Activated CD8-positive, alpha-beta memory T cell treated with anti-CD3 and anti-CD28 coated beads, Interleukin-2, amount 50 U/mL, for 4 hours (primary cell): ENCODE data around the gene ZNF789.
"Not testable (repeated sequence)": the region's sequence is repeated elsewhere in the genome, so short reads cannot be mapped to it uniquely, and the experiment has no call there.

Experiments
- DNase-seq: peaks from one replicate; pipeline ENCODE4 v3.0.0-alpha.2; 2020

ZNF789 gene

GRCh38 chr7:99472561-99473314 lies at the start of gene ZNF789:
Gene ZNF789, plus strand, starts transcription at chr7:99472890. Its CDS starts 3,567 bp downstream, at chr7:99476457.
- peak; percentile 98 for DNase-seq

DNA sequence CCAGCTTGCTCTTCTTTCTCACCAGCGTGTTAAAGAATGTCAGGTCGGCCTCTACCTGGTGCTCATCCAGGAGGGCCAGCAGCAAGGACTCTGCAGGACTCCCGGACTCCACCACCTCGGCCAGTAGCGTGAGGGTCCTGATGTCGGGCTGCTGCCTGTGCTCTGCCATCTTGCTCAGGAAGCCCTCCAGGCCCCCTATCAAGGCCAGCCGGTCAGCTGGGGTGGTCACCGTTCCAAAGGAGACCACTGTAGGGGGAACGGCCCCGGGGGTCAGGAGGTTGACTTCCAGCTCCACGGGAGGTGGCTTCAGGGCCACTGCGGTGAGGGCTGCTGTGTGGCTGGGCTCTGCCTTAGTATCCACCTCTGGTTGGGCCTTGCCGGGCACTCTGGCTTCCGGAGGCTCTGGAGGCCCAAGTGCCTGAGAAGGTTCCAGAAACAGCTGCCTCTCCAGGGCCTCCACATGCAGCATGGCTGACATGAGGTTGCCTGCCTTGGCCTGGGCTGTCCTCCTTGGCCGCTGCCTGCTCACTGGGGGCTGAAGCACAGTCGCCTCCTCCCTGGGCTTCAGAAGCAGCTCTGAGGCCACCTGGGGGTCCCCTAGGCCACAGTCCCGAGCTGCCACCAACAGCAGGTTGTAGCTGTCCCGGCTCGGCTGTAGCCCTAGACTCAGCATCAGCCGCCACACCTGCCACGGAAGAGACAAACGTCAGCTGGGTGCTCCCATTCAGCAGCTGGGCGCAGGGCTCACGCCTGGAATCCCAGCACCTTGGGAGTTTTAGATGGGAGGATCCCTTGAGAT lies 47.6 kb upstream of the ZNF789 start:
- DNase-seq: no peak

DNA sequence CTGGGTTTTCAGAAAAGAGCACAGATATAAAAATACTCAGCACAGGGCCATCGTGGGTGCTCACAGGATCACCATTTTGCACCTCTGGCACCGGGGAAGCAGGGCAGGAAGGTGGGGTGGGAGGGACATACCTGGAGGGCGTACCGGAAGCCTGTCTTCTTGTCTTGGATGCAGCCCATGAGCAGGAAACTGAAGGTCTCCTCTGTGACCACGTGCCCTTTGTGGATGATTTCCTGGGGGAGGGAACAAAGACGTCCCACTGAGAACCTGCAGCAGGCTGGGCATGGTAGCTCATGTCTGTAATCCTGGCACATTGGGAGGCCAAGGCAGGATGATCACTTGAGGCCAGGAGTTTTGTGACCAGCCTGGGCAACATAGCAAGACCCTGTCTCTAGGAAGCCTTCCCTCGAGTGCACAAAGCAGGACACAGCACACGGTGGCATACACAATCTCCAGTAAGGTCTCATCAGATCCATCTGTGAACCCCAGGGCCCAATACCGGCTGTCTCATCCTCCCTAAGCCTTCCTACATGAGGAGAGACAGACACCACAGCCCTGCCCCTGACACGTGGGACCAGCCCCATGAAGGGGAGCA lies 43.6 kb upstream of the ZNF789 start:
- DNase-seq: no peak

DNA sequence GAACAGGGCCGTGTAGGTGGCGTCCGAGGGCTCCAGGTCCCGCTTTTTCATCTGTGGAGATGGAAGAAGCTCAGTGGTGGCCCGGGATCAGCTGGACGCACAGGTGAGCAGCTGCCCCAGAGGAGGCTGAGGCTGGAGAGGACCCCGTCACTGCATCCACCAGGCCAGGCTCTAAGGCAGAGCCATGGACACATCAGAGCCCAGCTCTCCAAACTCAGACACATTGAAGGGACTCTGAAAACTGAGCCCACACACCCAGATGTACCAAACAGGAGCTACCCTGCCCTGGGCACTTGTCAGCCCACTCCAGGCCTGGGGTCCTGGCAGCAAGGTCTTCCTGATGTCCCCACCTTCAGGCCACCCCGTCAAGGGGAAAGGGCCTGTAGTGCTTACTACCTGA lies 42.9 kb upstream of the ZNF789 start:
- DNase-seq: no peak

GRCh38 chr7:99431756-99432540 lies 40.7 kb upstream of the ZNF789 start:
- DNase-seq: not testable (repeated sequence)

DNA sequence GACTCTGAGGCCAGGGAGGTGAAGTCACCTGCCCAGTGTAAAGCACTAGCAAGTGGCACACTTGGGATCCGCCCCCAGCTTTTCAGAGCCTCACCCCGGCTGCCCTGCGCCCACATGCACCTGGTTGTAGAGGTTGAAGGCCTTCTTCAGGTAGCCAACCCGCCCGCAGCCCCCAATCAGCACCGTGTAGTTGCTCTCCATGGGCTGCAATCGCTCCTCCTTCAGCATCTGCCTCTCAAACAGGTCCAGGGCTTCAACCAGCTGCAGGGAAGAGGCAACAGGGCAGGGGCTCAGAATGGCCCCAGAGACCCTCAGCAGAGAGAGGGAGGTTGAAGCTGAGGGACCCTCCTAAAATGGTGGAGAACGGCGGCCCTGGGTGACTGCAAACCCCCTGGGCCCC lies 39.5 kb upstream of the ZNF789 start:
- no peak for DNase-seq

DNA sequence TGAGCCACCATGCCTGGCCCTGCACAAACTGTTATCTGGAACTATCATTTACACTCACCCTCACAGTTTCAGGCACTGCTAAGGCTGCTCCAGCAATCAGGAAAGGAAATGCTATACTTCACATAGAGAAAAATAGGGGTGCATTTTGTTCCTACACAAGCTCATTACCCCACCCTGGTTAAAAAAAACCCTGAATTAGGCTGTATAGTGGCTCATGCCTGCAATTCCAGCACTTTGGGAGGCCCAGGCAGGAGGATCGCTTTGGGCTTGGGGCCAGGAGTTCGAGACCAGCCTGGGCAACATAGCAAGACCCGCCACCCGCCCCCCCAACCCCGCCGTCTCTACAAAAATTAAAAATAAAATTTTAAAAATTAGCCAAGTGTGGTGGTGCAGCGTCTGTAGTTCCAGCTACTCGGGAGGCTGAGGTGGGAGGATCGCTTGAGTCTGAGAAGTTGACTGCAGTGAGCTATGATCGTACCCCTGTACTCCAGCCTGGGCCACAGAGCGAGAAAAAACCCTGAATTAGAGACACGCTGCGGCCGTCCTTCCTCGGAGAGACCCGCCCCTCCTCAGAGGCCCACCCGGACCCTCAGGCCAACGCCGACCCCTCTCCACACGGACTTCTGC lies 34.6 kb upstream of the ZNF789 start:
- no peak for DNase-seq

DNA sequence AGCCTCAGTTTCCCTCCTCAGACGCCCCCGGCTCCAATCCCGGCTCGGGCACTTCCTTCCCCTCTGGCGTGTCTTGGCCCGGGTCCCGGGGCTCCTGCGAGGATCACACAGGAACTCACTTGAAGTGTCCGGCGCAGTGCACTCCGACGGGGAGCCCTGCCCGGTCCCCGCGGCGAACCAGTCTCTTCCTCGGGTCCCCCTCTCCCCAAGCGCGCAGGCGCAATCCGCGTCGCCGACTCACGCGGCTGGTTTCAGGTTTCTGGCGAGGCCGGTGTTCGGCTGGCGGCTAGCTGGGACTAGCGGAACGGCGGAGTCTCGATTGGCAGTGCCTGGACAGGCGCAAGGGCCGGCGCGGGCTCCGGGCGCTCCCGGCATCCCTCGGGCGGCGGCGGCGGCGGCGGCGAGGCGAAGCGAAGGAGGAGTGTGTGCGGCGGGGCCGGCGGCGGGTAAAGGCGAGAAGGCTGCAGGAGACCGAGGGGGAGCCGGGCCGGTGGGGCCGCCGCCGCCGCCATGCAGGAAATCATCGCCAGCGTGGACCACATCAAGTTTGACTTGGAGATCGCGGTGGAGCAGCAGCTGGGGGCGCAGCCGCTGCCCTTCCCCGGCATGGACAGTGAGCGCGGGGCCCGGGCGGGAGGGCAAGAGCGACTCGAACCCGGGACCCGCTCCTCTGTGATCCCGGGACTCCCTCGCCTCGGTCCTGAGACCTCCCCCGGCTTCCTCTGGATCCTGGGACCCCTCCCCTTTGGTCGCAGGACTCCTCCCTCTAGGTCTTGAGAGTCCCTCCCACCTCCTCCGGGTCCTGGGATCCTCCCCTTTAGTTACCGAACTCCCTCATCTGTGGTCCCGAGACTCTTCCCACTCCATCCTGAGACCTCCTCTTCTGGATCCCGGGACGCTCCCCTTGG lies 33.9 kb upstream of the ZNF789 start, which contains the start of the genes CPSF4 and PTCD1:
TSS of gene CPSF4 (plus strand) at position 371 of the 908 bp plus-strand sequence. CDS start at position 511, 140 bp downstream.
TSS of gene PTCD1 (minus strand) at position 226 of the 908 bp plus-strand sequence. CDS start 3,556 bp downstream, outside the sequence.
- DNase-seq: peak; percentile 89

DNA sequence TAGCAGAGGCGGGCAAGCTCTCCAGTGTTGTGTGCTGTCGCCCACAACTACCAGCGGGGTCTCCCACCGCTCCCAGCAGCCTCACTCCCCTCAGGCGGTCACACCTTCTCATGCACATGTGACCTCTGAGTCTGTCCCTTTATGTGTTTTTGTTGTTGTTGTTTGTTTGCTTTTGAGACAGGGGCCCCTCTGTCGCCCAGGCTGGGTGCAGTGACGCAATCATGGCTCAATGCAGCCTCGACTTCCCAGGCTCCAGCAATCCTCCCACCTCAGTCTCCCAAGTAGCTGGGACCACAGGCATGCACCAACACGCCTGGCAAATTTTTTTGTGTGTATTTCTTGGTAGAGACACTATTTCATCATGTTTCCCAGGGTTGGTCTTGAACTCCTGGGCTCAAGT lies 32.5 kb upstream of the ZNF789 start:
- no peak for DNase-seq

DNA sequence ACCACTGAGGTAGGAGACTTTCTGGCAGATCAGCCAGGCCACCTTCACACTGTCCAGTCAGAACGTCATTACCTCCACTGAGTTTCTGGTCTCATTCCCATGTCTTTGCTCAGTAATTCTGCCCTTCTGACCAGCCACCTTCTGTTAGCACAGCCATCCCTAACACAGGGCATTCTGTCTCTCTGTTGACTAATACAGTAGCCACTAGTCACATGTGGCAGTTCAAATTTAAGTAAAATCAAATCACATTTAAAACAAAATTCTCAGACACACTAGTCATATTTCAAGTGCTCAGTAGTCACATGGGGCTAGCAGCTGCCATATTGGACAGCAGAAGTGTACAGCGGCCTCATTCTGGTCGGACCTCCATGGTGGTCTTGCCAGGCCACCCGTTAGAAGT lies 26.6 kb upstream of the ZNF789 start:
- no peak for DNase-seq

DNA sequence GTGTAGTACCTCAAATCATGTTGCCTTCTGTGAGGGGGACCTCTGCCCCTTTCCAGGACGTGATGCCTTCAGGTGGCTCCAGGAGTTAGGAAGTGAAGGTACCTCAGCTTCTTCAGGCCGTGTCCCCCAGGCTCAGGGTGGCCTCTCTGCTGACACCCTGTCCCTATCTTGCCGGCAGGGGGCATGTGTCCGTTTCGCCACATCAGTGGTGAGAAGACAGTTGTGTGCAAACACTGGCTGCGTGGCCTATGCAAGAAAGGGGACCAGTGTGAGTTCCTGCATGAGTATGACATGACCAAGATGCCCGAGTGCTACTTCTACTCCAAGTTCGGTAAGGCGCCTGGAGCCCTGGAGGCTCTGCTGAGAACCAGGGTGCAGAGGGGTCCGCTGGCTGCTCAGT lies 24.7 kb upstream of the ZNF789 start:
- DNase-seq: no peak

DNA sequence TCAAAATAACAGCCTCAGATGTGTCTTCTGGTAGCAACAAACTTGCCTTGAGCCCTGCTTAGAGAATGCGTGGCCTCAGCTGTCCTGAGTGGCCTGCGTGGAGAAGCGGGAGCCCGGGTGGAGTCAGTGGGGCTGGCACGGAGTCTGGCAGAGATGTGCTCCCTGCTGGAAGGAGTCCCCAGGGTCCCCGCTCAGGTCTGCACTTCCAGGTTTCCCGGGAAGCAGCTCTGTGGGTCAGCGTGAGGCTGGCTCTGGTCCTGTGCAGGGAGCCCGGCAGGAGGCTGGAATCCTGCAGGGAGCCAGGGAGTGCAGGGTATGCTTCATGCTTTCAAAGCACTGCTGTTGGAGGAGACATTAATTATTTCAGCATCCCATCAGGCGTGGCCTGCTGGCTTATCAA lies 23.8 kb upstream of the ZNF789 start:
- no peak for DNase-seq

- no peak for DNase-seq
Observed at GRCh38 chr7:99449326-99449725, 23.4 kb upstream of the ZNF789 start.

DNA sequence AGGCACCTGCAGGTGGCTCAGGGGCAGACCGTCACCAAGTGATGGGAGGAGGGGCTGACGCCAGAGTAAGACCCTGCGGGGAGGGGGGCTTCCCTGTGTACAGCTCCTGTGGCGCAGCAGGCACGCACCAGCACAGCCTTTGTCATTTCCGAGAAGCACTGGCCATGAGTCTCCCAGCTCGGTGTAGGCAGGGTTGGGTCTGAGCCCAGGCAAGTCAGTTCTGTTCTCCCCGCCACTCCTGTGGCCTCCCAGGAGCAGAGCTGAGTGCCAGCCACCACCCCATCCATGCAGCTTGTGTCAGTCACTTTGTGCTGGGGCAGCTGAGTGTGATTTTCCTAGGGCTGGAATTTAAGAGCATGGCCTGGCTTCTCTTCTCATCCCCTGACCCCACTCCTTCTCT lies 20.8 kb upstream of the ZNF789 start:
- DNase-seq: no peak

- DNase-seq: no peak
Observed at GRCh38 chr7:99452541-99452940, 20.1 kb upstream of the ZNF789 start.

- DNase-seq: no peak
Observed at GRCh38 chr7:99453105-99453504, 19.6 kb upstream of the ZNF789 start.

DNA sequence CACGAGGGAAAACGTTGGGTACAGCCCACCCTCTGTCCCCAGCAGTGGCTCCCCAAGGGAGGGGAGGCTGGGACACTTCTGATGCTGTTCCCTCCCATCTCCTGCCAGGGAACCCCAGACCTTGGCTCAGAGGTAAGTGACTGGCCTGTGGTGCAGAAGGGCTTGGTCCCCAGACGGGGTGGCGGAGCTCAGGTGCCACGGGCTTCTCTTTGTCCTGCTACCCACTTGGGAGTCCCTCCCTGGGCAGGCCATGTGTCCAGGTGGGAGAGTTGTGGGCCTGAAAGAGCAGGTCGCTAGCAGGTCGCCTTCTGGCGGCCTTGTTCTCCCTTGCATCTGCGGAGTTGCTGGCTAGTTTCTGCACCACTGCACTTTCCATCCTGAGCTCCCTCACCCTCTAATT lies 16.8 kb upstream of the ZNF789 start:
- no peak for DNase-seq

DNA sequence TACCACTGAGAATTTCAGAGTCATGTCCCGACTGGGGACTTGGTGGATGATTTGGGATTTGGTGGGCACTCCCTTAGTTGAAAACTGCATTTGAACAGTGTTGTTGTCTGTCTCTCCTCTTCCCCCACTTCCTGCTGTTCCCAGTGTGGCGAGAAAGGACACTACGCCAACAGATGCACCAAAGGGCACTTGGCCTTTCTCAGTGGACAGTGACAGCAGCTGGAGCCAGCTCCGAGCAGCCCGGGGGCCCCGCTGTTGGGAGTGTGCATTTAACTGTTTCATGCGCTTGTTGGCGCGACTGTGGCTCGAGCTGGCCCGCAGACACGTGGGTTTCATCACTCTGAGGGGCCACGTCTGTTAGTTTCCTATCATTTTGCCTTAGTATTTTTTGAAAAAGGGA lies 16.4 kb upstream of the ZNF789 start:
- DNase-seq: no peak

GRCh38 chr7:99457050-99457649 lies 15.5 kb upstream of the ZNF789 start:
- DNase-seq: no peak

- DNase-seq: no peak
Observed at GRCh38 chr7:99457650-99458493, 14.8 kb upstream of the ZNF789 start.
